Nephron progenitor cell (in vitro differentiated cells): Measurements from ENCODE around the gene PDGFA.

ENCODE experiments used
- DNase-seq: peaks from one replicate; pipeline ENCODE4 v3.0.0; 2021
- H3K27ac Mint-ChIP-seq: 2 replicates; pipeline ENCODE4 v1.8.0; 2021; ENCODE audit warnings: mild to moderate bottlenecking, moderate library complexity, mixed read lengths
- H3K27me3 Mint-ChIP-seq: 2 replicates; pipeline ENCODE4 v1.8.0; 2021; ENCODE audit warnings: mild to moderate bottlenecking, low read depth, mixed read lengths; ENCODE audit not compliant: poor library complexity
- H3K36me3 Mint-ChIP-seq: 2 replicates; pipeline ENCODE4 v1.8.0; 2021; ENCODE audit warnings: low read depth, mixed read lengths
- H3K4me1 Mint-ChIP-seq: 2 replicates; pipeline ENCODE4 v1.8.0; 2021; ENCODE audit warnings: mixed read lengths
- H3K4me3 Mint-ChIP-seq: 2 replicates; pipeline ENCODE4 v1.8.0; 2021; ENCODE audit warnings: mild to moderate bottlenecking, moderate library complexity, mixed read lengths
- H3K9me3 Mint-ChIP-seq: 2 replicates; pipeline ENCODE4 v1.8.0; 2021; ENCODE audit warnings: mild to moderate bottlenecking, moderate library complexity, mixed read lengths
- TF ChIP-seq, protein P1 (sequence below): fragments of 200-600 bp; sonication (generic); IDR thresholded peaks from 2 replicates; pipeline ENCODE4 v1.5.0; 2021; ENCODE audit warnings: antibody characterized with exemption

PDGFA gene

DNA sequence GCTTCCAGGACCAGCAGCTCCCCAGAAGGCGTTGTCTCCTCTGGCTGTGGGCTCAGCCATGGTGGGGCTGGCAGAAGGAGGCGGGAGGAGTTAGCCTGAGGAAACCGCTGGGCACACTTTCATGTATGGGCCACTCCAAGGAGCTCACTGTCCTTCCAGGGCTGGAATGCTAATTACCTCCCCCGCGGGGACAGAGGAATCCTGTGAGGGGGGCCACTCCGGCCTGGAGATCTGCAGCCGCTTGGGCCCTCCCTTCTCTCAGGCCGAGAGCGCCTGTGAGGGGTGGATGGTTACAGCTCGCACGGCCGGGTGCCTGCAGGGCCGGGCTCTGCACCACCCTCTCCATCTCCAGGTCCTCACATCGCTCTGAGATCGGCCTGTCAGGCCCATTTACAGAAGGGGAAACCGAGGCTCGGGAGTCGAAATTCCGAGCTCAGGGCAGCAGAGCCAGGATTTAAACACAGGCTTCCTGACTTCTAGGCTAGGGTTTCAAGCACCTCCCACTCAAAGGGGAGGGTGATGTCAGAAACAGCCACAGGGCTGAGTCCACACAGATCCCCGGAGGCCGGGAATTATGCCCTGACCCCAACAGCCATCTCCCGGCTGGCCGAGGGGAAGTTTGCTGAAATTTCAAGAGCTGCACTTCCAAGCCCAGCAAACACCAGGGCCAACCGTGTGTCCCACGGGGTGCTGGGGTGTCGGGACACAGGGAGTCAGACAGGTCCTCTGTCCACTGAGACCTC is 59.1 kb downstream of the PDGFA start:
- Mint-ChIP-seq H3K36me3 (no peaks in the 10 kb centered on the region), H3K4me1 (peaks cover 40% of the 10 kb centered on the region), H3K4me3 (peak overlapping the region; percentile 52), H3K9me3 (no peaks in the 10 kb centered on the region), H3K27ac (peak overlapping the region; percentile 81), H3K27me3 (no peaks in the 10 kb centered on the region)
- peak; percentile 55 for DNase-seq
- TF ChIP-seq, protein P1, sequence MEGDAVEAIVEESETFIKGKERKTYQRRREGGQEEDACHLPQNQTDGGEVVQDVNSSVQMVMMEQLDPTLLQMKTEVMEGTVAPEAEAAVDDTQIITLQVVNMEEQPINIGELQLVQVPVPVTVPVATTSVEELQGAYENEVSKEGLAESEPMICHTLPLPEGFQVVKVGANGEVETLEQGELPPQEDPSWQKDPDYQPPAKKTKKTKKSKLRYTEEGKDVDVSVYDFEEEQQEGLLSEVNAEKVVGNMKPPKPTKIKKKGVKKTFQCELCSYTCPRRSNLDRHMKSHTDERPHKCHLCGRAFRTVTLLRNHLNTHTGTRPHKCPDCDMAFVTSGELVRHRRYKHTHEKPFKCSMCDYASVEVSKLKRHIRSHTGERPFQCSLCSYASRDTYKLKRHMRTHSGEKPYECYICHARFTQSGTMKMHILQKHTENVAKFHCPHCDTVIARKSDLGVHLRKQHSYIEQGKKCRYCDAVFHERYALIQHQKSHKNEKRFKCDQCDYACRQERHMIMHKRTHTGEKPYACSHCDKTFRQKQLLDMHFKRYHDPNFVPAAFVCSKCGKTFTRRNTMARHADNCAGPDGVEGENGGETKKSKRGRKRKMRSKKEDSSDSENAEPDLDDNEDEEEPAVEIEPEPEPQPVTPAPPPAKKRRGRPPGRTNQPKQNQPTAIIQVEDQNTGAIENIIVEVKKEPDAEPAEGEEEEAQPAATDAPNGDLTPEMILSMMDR, result no peak

DNA sequence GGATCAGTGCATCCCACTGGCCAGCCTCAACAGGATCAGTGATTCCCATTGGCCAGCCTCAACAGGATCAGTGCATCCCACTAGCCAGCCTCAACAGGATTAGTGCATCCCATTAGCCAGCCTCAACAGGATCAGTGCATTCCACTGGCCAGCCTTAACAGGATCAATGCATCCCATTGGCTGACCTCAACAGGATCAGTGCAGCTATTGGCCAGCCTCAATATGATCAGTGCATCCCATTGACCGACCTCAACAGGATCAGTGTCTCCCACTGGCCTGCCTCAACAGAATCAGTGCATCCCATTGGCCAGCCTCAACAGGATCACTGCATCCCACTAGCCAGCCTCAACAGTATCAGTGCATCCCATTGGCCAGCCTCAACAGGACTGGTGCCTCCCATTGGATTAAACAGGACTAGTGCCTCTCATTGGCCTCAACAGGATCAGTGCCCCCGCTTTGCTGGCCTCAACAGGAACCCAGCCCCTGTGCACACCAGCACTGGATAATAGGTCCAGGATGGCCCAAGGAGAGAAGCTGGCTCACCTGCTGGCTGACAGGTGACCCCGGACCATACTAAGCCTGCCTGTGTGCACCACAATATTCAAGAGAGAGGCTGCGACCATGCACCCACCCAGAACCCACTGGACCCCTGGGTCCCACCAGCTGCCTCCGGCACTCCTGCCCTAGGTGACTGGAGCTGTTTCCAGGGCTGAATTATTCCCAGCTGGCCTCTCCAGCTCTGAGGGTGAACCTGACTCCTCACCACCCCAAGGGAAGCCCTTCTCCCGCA is 59.9 kb downstream of the PDGFA start:
- Mint-ChIP-seq H3K27me3 (no peaks in the 10 kb centered on the region), H3K4me1 (peaks cover 32% of the 10 kb centered on the region), H3K4me3 (no peak overlapping the region), H3K36me3 (no peaks in the 10 kb centered on the region), H3K9me3 (no peaks in the 10 kb centered on the region), H3K27ac (no peak overlapping the region)
- DNase-seq, result no peak
- TF ChIP-seq, protein P1, result no peak

GRCh38 chr7:458511-459245 is 61.0 kb downstream of the PDGFA start:
- TF ChIP-seq, protein P1, result no peak
- Mint-ChIP-seq H3K27me3 (no peaks in the 10 kb centered on the region), H3K4me1 (peaks cover 24% of the 10 kb centered on the region), H3K9me3 (no peaks in the 10 kb centered on the region), H3K36me3 (no peaks in the 10 kb centered on the region), H3K4me3 (no peak overlapping the region), H3K27ac (no peak overlapping the region)
- no peak for DNase-seq

- no peaks in the 10 kb centered on the region for H3K36me3 Mint-ChIP-seq
- H3K4me3 Mint-ChIP-seq, result no peak overlapping the region
- TF ChIP-seq, protein P1, result no peak
- no peak for DNase-seq
- H3K27me3 Mint-ChIP-seq, result peaks cover 5% of the 10 kb centered on the region
- no peaks in the 10 kb centered on the region for H3K9me3 Mint-ChIP-seq
- peaks cover 24% of the 10 kb centered on the region for H3K4me1 Mint-ChIP-seq
- no peak overlapping the region for H3K27ac Mint-ChIP-seq
These were observed 61.7 kb downstream of the PDGFA start for GRCh38 chr7:457814-458510.

DNA sequence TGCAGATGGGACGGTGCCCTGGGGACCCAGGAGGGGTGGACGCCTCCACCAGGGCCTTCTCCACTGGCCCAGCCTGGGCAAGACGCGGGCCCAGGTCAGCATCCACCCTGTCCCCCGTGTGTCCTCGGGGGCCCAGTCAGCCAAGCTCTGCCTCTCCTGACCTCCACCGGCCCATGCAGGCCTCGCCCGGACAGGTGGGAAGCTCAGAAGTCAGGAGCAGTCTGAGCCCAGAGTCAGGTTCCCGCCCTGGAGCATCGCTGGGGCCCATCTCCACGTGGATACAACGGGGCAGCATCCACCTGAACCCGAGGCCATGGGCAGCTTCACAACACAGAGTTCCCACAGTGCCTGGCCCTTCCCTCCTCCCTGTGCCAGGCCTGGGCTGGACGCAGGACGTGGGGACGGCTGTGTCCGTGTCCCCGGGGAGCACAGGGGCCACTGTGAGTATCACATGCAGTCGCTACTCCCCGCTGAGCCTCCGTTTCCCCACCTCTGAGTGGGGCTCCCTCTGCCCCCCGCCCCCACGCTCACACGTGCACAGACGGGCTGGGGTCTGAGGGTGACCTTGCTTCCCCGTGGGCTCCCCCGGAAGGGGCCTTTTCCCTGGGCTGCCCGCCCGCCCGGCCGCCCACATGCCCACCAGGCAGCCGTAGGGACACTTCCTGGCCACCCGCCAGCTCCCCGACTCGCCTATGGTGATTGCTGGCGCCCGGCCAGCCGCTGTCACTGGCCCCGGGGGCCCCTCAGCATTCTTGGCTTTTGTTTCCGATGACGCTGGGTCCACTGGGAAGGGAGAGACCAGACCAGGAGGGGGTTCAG is 64.3 kb downstream of the PDGFA start:
- H3K36me3 Mint-ChIP-seq, result no peaks in the 10 kb centered on the region
- H3K9me3 Mint-ChIP-seq, result no peaks in the 10 kb centered on the region
- TF ChIP-seq, protein P1, result no peak
- H3K4me3 Mint-ChIP-seq, result no peak overlapping the region
- no peak for DNase-seq
- peaks cover 21% of the 10 kb centered on the region for H3K27me3 Mint-ChIP-seq
- no peak overlapping the region for H3K27ac Mint-ChIP-seq
- H3K4me1 Mint-ChIP-seq, result peaks cover 25% of the 10 kb centered on the region
